ENCODE data around the gene SLC25A30. TPM values are rescaled to one million over a fixed set of nuclear protein-coding genes. Genes with fewer than 3 reads are reported as not detected.
"Not testable (repeated sequence)": the region's sequence is repeated elsewhere in the genome, so short reads cannot be mapped to it uniquely, and the experiment has no call there.

The SLC25A30 gene
- total RNA-seq, 1 donor from 2014 or later: 30.5 TPM

- no peak for DNase-seq (ENCODE audit: low spot score)
Observed at GRCh38 chr13:45368571-45368970, 49.6 kb downstream of the SLC25A30 start.

- DNase-seq (ENCODE audit: low spot score): no peak
Observed at GRCh38 chr13:45368005-45368404, 50.2 kb downstream of the SLC25A30 start.

- DNase-seq (ENCODE audit: low spot score): no peak
Observed at GRCh38 chr13:45367358-45367757, 50.8 kb downstream of the SLC25A30 start.

GRCh38 chr13:45365558-45365885, 52.7 kb downstream of the SLC25A30 start:
- DNase-seq (ENCODE audit: low spot score): no peak

DNA sequence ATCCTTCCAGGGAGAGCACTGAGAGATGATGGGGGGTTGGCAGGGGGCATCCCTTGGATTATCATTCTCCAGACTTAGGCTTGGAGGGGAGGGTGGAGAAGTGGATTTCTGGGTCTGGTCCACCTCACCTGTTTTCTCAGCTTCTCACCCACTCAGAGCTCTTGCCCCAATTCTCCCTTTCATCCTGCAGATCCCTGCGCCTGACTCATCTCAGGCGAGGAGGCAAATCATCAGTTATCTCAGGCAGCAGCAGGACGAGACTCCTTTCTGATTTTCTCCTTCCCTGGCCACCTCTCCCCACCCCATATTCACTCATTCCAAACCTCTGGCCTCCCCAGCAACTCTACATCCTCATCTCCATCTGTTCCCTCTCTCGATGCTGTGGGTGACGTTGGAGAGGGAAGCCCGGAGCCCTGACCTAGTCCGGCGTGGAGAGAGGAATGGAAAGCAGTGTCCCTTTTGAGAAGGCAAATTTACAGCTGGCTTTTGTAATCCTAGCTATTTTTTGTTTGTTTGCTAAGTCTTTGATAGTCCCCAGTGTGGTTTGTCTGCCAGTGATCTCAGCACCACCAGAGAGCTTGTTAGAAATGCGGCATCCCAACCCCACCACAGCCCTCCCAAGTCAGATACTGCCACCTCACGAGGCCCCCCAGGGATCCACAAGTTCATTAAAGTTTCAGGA, 53.2 kb downstream of the SLC25A30 start:
- DNase-seq (ENCODE audit: low spot score): no peak

DNA sequence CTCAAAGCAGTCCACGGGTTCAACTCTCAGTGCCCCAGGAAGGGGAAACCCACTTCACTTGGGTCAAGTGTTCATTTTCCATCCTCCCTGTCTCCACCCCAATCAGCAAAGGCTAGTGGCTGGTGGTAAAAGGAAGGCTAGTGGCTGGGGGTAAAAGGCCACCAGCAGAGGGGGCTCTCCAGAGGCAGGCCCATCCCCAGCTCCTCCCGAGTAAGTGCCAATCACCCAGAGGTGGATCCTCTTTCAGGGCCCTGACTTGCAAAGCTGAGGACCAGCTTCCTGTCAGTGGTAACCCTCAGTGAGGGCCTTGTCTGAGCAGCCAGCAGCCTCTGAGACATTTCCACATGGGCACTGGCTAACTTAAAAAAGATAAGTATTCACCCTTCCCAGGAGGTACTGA, 55.2 kb downstream of the SLC25A30 start:
- DNase-seq (ENCODE audit: low spot score): no peak

DNA sequence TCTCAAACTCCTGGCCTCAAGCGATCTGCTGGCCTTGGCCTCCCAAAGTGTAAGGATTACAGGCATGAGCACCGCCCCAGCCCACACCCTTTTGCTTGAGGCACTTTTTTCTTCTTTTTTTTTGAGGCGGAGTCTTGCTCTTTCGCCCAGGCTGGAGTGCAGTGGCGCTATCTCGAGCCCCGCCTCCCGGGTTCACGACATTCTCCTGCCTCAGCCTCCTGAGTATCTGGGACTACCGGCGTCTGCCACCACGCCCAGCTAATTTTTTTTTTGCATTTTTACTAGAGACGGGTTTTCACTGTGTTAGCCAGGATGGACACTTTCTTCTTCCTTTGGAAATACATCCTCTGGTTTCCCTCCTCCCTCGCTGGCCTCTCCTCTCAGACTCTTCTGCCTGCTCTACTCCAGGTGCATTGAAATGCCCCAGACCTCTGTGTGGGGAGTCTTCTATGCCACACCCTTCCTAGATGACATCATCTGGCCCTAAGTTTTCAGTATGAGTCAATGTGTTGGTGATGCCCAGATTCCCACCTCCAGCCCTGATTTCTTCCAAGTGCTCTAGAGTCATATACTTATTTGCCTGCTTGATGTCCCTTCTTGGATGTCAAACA, 56.5 kb downstream of the SLC25A30 start:
- DNase-seq (ENCODE audit: low spot score): no peak

DNA sequence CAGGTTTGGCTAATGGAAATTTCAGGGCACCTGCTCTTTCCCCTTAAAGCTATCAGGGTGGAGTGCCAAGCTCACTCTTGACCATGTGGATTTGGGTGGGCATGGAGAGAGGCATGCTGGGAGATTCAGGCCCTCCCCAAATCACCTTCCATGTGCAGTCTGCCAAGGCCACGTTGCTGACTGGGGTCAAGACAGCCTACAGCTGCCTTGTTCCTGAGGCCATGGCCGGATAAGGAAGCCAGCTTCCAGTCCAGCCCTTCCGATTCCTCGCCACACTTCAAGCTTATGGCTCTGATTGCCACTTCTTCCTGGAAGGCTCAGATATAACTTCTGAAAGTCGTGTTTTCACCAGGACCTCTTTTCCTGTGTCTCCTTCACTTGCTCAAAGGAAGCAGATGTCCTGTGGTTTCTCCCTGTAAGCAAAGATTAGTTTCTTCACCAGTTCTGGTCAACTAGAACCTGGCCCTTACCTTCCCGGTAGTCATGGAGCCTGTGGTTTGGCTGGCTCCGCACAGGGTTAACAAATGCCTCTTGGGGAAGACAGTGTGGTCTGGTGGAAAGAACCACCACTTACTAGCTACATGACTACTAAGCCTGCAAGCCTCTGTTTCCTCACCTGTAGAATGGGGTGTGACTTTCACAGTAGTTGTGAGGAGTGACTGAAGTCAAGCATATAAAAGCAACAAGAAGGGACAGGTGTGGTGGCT, 61.1 kb downstream of the SLC25A30 start:
- DNase-seq (ENCODE audit: low spot score): peak; percentile 51

- DNase-seq (ENCODE audit: low spot score): no peak
Observed at GRCh38 chr13:45353895-45354294, 64.3 kb downstream of the SLC25A30 start.

DNA sequence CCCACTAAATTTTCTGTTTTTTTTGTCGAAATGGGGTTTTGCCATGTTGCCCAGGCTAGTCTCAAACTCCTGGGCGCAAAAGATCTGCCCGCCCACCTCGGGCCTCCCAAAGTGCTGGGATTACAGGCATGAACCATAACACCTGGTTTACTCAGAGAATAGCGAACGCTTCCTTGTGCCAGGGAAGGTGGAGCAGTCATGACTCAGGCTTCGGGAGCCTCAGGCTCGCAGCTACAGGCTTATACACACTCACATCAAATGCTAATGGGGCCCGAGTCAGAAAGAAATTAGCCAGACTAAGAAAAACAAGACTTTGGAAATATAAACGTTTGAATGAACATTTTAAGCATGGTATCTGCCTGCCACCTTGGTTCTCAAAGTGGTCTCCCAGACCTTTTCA, 66.1 kb downstream of the SLC25A30 start:
- DNase-seq (ENCODE audit: low spot score): no peak

- no peak for DNase-seq (ENCODE audit: low spot score)
Observed at GRCh38 chr13:45350152-45350551, 68.0 kb downstream of the SLC25A30 start.

- DNase-seq (ENCODE audit: low spot score): no peak
Observed at GRCh38 chr13:45349438-45349837, 68.7 kb downstream of the SLC25A30 start.

- DNase-seq (ENCODE audit: low spot score): not testable (repeated sequence)
Observed at GRCh38 chr13:45344064-45344463, 74.1 kb downstream of the SLC25A30 start.

Other genes starting within 250 kb of the SLC25A30 start
- not detected for gene KCTD4, start 217.3 kb downstream of the SLC25A30 start, total RNA-seq
- gene TPT1, start 77.2 kb downstream of the SLC25A30 start, total RNA-seq: 3,722 TPM
- gene COG3, start 46.6 kb upstream of the SLC25A30 start, total RNA-seq: 19.9 TPM
- gene ERICH6B, start 197.4 kb upstream of the SLC25A30 start, total RNA-seq: not detected